Measurements from ENCODE around the gene ACSL6.

The ACSL6 gene

GRCh38 chr5:131943916-131944315, 67.5 kb downstream of the ACSL6 start:
- DNase-seq (ENCODE audit: low read depth): no peak
- H3K4me3 ChIP-seq (ENCODE audit: low read length): no peak overlapping the region
- TF ChIP-seq CTCF (IDR thresholded peaks at IDR 0.05; ENCODE audit: insufficient read depth, low read depth, low read length, missing control alignments): no peak

- no peak for DNase-seq (ENCODE audit: low read depth)
- TF ChIP-seq CTCF (IDR thresholded peaks at IDR 0.05; ENCODE audit: insufficient read depth, low read depth, low read length, missing control alignments): no peak
- no peak overlapping the region for H3K4me3 ChIP-seq (ENCODE audit: low read length)
Observed at GRCh38 chr5:131942016-131942415, 69.4 kb downstream of the ACSL6 start.

- no peak for TF ChIP-seq CTCF (IDR thresholded peaks at IDR 0.05; ENCODE audit: insufficient read depth, low read depth, low read length, missing control alignments)
- no peak for DNase-seq (ENCODE audit: low read depth)
- H3K4me3 ChIP-seq (ENCODE audit: low read length): no peak overlapping the region
Observed at GRCh38 chr5:131939690-131940345, 71.6 kb downstream of the ACSL6 start.

GRCh38 chr5:131932235-131932634, 79.2 kb downstream of the ACSL6 start:
- TF ChIP-seq CTCF (IDR thresholded peaks at IDR 0.05; ENCODE audit: insufficient read depth, low read depth, low read length, missing control alignments): no peak
- no peak overlapping the region for H3K4me3 ChIP-seq (ENCODE audit: low read length)
- no peak for DNase-seq (ENCODE audit: low read depth)

GRCh38 chr5:131928957-131929356, 82.5 kb downstream of the ACSL6 start:
- no peak for TF ChIP-seq CTCF (IDR thresholded peaks at IDR 0.05; ENCODE audit: insufficient read depth, low read depth, low read length, missing control alignments)
- DNase-seq (ENCODE audit: low read depth): no peak
- H3K4me3 ChIP-seq (ENCODE audit: low read length): no peak overlapping the region

GRCh38 chr5:131926168-131926567, 85.3 kb downstream of the ACSL6 start:
- H3K4me3 ChIP-seq (ENCODE audit: low read length): no peak overlapping the region
- DNase-seq (ENCODE audit: low read depth): no peak
- no peak for TF ChIP-seq CTCF (IDR thresholded peaks at IDR 0.05; ENCODE audit: insufficient read depth, low read depth, low read length, missing control alignments)

GRCh38 chr5:131916481-131916880, 95.0 kb downstream of the ACSL6 start:
- no peak overlapping the region for H3K4me3 ChIP-seq (ENCODE audit: low read length)
- no peak for TF ChIP-seq CTCF (IDR thresholded peaks at IDR 0.05; ENCODE audit: insufficient read depth, low read depth, low read length, missing control alignments)
- no peak for DNase-seq (ENCODE audit: low read depth)
